ENCODE results near the gene TRIM17. TPM values are rescaled to one million over a fixed set of nuclear protein-coding genes. Genes with fewer than 3 reads are reported as not detected.

TRIM17 gene
- polyA plus RNA-seq, 3 donors, result not detected

DNA sequence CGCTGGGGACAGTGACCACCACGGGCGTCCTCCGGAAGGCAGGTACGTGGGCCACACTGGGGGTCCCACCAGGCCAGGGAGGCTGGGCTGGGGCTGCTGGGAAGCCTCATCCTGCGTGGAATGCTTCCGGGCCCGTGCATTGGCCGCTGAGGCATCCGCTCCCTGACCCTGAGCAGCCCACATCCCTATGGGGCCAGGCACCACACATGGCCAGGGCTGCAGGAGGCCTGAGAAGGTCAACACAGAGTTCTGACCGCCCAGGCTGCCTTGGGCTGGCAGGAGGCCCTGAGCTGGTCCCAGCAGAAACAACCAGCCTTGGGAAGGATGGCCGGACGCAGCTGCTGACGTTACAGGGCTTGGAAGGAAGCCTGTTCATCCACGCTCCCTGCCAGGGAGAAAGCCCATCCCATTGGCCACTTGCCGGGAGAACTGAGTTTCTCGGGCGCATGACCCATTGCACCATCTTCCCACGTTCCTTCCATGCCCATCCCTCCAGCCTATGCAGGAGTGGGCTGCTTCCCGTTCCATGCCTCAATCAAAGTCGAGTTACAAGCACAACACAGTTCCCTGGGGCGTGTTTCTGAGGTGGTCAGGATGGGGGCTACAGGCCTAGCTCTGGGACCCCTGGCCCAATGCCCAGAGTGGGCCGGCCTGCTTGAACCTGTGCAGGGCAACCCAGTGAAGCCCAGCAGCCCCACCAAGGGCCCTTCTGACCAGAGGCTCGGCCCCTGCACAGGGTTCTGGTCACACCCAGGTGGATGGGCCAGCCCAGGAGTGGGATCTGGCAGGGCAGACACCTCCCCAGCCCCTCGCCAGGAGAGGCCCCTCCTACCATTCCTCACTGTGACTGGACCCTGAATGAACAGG is 41.7 kb downstream of the TRIM17 start:
- Histone ChIP-seq H3K4me1 (ENCODE audit: control insufficient read depth in 1 of 2, insufficient read depth in 2 of 2, low read length in 2 of 2) (peaks cover 7 to 9% of the 10 kb centered on the region in 2 donors), H3K36me3 (replicated peaks in 1 of 2; ENCODE audit: control insufficient read depth in 1 of 2, insufficient read depth in 2 of 2, low read length in 2 of 2) (no peaks in the 10 kb centered on the region), H2AFZ (ENCODE audit: insufficient read depth, low read depth, low read length, poor library complexity, severe bottlenecking) (no peak overlapping the region), H3K4me2 (replicated peaks; ENCODE audit: extremely low read depth, low read length, poor library complexity, severe bottlenecking) (no peak overlapping the region), H3K4me3 (replicated peaks in 1 of 3; ENCODE audit: low read depth in 2 of 3, low read length in 3 of 3) (no peak overlapping the region), H3K79me2 (ENCODE audit: insufficient read depth, low read length) (no peaks in the 10 kb centered on the region), H3K9ac (ENCODE audit: insufficient read depth, low read length, poor library complexity, severe bottlenecking) (no peak overlapping the region), H3K27me3 (ENCODE audit: control insufficient read depth in 2 of 2, insufficient read depth in 2 of 2, low read length in 2 of 2) (peaks cover 4 to 23% of the 10 kb centered on the region in 2 donors), H4K20me1 (ENCODE audit: insufficient read depth, low read length) (no peaks in the 10 kb centered on the region), H3K27ac (ENCODE audit: low read depth in 1 of 2, low read length in 2 of 2) (no peak overlapping the region), H3K9me3 (replicated peaks in 1 of 2; ENCODE audit: control insufficient read depth in 1 of 2, insufficient read depth in 1 of 2, low read length in 2 of 2) (no peaks in the 10 kb centered on the region)
- H3K4me3 Mint-ChIP-seq, result no peak overlapping the region
- peaks cover 7% of the 10 kb centered on the region for H3K4me1 Mint-ChIP-seq
- 89% methylated on average over 21 of the region's 25 CpGs for WGBS (ENCODE audit: insufficient coverage)
- peaks cover 15 to 24% (median 22%) of the 10 kb centered on the region in 3 donors for H3K27me3 Mint-ChIP-seq (ENCODE audit: low read depth in 3 of 3)
- intact Hi-C loops (cut with micrococcal nuclease), result no loop called here
- TF ChIP-seq, protein P1, sequence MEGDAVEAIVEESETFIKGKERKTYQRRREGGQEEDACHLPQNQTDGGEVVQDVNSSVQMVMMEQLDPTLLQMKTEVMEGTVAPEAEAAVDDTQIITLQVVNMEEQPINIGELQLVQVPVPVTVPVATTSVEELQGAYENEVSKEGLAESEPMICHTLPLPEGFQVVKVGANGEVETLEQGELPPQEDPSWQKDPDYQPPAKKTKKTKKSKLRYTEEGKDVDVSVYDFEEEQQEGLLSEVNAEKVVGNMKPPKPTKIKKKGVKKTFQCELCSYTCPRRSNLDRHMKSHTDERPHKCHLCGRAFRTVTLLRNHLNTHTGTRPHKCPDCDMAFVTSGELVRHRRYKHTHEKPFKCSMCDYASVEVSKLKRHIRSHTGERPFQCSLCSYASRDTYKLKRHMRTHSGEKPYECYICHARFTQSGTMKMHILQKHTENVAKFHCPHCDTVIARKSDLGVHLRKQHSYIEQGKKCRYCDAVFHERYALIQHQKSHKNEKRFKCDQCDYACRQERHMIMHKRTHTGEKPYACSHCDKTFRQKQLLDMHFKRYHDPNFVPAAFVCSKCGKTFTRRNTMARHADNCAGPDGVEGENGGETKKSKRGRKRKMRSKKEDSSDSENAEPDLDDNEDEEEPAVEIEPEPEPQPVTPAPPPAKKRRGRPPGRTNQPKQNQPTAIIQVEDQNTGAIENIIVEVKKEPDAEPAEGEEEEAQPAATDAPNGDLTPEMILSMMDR (IDR thresholded peaks at IDR 0.05), result no peak
- H3K27ac Mint-ChIP-seq, result no peak overlapping the region
- H3K36me3 Mint-ChIP-seq, result no peaks in the 10 kb centered on the region
- peaks cover 0 to 3% (median 0%) of the 10 kb centered on the region in 7 donors for H3K9me3 Mint-ChIP-seq
- no peak for DNase-seq

DNA sequence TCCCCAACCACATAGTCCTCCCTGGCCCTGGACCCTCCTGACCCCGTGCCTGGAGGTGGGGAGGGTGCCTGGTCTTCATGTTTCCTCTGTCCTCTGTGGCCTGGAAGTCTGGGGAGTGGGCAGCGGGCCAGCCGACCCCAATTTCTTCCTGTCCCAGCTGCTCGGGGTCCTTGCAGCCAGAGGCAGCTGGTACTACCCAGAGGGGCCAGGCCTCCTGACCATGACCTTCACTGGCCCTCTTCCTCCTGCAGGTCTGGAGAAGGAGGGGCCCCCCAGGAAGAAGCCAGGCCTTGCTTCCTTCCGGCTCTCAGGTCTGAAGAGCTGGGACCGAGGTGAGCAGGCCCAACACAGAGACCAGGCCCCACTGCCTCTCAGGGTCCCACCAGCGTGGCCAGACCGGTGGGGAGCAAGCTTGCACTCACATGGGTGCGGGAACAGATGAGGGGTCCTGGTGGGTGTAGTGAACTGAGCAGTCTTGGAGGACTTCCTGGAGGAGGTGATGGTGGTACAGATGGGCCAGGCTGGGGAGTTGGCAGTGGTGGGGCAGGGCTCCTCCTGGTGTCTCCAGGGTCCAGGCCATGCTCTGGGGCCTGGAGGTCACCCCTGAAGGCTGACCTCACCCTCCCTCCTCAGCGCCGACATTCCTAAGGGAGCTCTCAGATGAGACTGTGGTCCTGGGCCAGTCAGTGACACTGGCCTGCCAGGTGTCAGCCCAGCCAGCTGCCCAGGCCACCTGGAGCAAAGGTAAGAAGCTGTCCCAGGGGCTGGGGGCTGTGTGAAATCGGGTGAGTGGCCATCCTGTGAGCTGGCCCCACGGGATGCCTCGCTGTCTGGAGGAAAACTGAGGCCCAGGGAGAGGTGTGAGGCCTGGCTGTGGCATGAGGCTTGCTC is 42.7 kb downstream of the TRIM17 start:
- Histone ChIP-seq H3K4me1 (ENCODE audit: control insufficient read depth in 1 of 2, insufficient read depth in 2 of 2, low read length in 2 of 2) (peaks cover 5% of the 10 kb centered on the region in 2 donors), H3K79me2 (ENCODE audit: insufficient read depth, low read length) (no peaks in the 10 kb centered on the region), H3K36me3 (replicated peaks in 1 of 2; ENCODE audit: control insufficient read depth in 1 of 2, insufficient read depth in 2 of 2, low read length in 2 of 2) (no peaks in the 10 kb centered on the region), H3K4me2 (replicated peaks; ENCODE audit: extremely low read depth, low read length, poor library complexity, severe bottlenecking) (no peak overlapping the region), H3K27me3 (ENCODE audit: control insufficient read depth in 2 of 2, insufficient read depth in 2 of 2, low read length in 2 of 2) (peaks cover 0 to 13% of the 10 kb centered on the region in 2 donors), H3K27ac (ENCODE audit: low read depth in 1 of 2, low read length in 2 of 2) (no peak overlapping the region), H2AFZ (ENCODE audit: insufficient read depth, low read depth, low read length, poor library complexity, severe bottlenecking) (no peak overlapping the region), H4K20me1 (ENCODE audit: insufficient read depth, low read length) (no peaks in the 10 kb centered on the region), H3K4me3 (replicated peaks in 1 of 3; ENCODE audit: low read depth in 2 of 3, low read length in 3 of 3) (no peak overlapping the region), H3K9ac (ENCODE audit: insufficient read depth, low read length, poor library complexity, severe bottlenecking) (no peak overlapping the region), H3K9me3 (replicated peaks in 1 of 2; ENCODE audit: control insufficient read depth in 1 of 2, insufficient read depth in 1 of 2, low read length in 2 of 2) (no peaks in the 10 kb centered on the region)
- intact Hi-C loops (cut with micrococcal nuclease), result no loop called here
- H3K9me3 Mint-ChIP-seq, result peaks cover 0 to 3% (median 0%) of the 10 kb centered on the region in 7 donors
- WGBS (ENCODE audit: insufficient coverage), result 93% methylated on average over 11 of the region's 14 CpGs
- peaks cover 8 to 17% (median 12%) of the 10 kb centered on the region in 3 donors for H3K27me3 Mint-ChIP-seq (ENCODE audit: low read depth in 3 of 3)
- H3K4me1 Mint-ChIP-seq, result peaks cover 4% of the 10 kb centered on the region
- H3K27ac Mint-ChIP-seq, result peak overlapping the region in 1 of 7 donors; percentile 64
- H3K4me3 Mint-ChIP-seq, result no peak overlapping the region
- H3K36me3 Mint-ChIP-seq, result no peaks in the 10 kb centered on the region
- DNase-seq, result no peak
- TF ChIP-seq, protein P1 (IDR thresholded peaks at IDR 0.05), result no peak
